Measurements from ENCODE around the gene WNT7A.

DNA sequence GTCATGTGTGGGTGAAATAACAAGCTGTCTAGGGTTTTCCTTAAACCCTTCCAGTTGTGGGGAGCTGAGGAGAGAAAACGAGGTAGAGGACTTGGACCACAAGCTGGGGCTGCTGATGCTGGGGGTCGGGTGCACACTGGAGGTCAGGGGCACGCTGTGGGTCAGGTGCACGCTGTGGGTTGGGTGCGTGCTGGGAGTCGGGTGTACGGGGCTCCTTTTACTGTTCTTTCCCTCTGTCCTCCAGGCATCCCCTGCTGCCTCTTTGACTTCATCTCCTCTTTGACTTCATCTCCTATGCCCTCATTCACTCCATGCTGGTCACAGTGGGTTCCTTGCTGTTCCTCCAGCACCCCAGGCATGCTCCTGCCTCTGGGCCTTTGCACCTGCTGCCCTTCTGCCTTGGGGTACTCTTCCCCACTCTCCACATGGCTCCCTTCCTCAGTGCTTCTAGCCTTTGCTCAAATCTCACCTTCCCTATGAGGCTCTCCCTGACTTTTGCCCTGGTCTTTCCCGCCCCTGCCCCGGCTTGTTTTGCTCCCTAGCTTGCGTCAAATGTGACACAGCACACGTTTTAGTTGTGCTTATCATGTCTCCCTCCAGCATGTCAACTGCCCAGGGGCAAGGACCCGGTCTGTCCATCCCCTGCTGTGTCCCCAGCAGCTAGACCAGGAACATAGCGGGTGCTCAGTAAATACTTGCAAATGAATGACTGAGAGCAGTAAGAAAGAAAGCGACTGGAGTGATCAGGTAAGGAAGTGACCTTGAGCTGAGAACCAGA, 45.4 kb downstream of the WNT7A start:
- TF ChIP-seq, protein P1, sequence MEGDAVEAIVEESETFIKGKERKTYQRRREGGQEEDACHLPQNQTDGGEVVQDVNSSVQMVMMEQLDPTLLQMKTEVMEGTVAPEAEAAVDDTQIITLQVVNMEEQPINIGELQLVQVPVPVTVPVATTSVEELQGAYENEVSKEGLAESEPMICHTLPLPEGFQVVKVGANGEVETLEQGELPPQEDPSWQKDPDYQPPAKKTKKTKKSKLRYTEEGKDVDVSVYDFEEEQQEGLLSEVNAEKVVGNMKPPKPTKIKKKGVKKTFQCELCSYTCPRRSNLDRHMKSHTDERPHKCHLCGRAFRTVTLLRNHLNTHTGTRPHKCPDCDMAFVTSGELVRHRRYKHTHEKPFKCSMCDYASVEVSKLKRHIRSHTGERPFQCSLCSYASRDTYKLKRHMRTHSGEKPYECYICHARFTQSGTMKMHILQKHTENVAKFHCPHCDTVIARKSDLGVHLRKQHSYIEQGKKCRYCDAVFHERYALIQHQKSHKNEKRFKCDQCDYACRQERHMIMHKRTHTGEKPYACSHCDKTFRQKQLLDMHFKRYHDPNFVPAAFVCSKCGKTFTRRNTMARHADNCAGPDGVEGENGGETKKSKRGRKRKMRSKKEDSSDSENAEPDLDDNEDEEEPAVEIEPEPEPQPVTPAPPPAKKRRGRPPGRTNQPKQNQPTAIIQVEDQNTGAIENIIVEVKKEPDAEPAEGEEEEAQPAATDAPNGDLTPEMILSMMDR (IDR thresholded peaks at IDR 0.05), result no peak
- no peak for TF ChIP-seq POLR2A (IDR thresholded peaks at IDR 0.05)
